Liver (tissue), 9 donors: ENCODE results near the gene DLL4. TPM values are rescaled to one million over a fixed set of nuclear protein-coding genes. Genes with fewer than 3 reads are reported as not detected.

ENCODE experiments used
- DNase-seq: peaks from one replicate; pipeline ENCODE4 v3.0.0-alpha.2; 2017; ENCODE audit warnings: low spot score
- H3K27ac ChIP-seq, 2 donors: one replicate each; pipeline ENCODE4 v1.7.0; 2013; ENCODE audit warnings: inconsistent platforms in 2 of 2, low read length in 2 of 2, control low read depth in 1 of 2, low read depth in 1 of 2, mild to moderate bottlenecking in 1 of 2
- H3K27me3 ChIP-seq, 4 donors: one replicate each; pipeline versions ENCODE4 v1.6.1 to v1.7.0; 2013; ENCODE audit warnings: low read length in 3 of 4, inconsistent platforms in 1 of 4, mild to moderate bottlenecking in 1 of 4, moderate library complexity in 1 of 4; ENCODE audit not compliant: control insufficient read depth in 4 of 4, insufficient read depth in 4 of 4
- H3K36me3 ChIP-seq, 4 donors: one replicate each; pipeline versions ENCODE4 v1.6.1 to v1.7.0; 2013; ENCODE audit warnings: low read length in 3 of 4, mild to moderate bottlenecking in 3 of 4, low read depth in 1 of 4, moderate library complexity in 1 of 4; ENCODE audit not compliant: control insufficient read depth in 4 of 4, insufficient read depth in 3 of 4
- H3K4me1 ChIP-seq, 4 donors: one replicate each; pipeline versions ENCODE4 v1.6.1 to v1.7.0; 2013; ENCODE audit warnings: low read length in 3 of 4, mild to moderate bottlenecking in 3 of 4, moderate library complexity in 1 of 4; ENCODE audit not compliant: control insufficient read depth in 4 of 4, insufficient read depth in 4 of 4
- H3K4me3 ChIP-seq, 3 donors: one replicate each; pipeline versions ENCODE4 v1.6.1 to v1.7.0; 2013; ENCODE audit warnings: low read length in 3 of 3, control low read depth in 1 of 3, low read depth in 1 of 3, mild to moderate bottlenecking in 1 of 3
- H3K9ac ChIP-seq, 2 donors: one replicate each; pipeline ENCODE4 v1.7.0; 2013; ENCODE audit warnings: low read length in 2 of 2, mild to moderate bottlenecking in 2 of 2, moderate library complexity in 2 of 2, control low read depth in 1 of 2, low read depth in 1 of 2
- H3K9me3 ChIP-seq, 4 donors: one replicate each; pipeline versions ENCODE4 v1.6.1 to v1.7.0; 2013; ENCODE audit warnings: low read length in 3 of 4; ENCODE audit not compliant: control insufficient read depth in 4 of 4
- EGR1 ChIP-seq, 2 donors: IDR thresholded peaks; 2 replicates each; pipeline ENCODE4 v1.6.1; 2016 to 2018; ENCODE audit warnings: antibody characterized with exemption in 2 of 2, low read depth in 2 of 2
- FOXA1 ChIP-seq: IDR thresholded peaks from 2 replicates; pipeline ENCODE4 v1.6.1; 2016; ENCODE audit warnings: antibody characterized with exemption
- FOXA2 ChIP-seq: IDR thresholded peaks from 2 replicates; pipeline ENCODE4 v1.6.1; 2016; ENCODE audit warnings: antibody characterized with exemption
- GABPA ChIP-seq, 2 donors: IDR thresholded peaks in 1 of 2; conservative IDR thresholded peaks in 1 of 2; 2 replicates each; pipeline ENCODE4 v1.6.1; 2016; ENCODE audit warnings: antibody characterized with exemption in 2 of 2, mild to moderate bottlenecking in 1 of 2, moderate library complexity in 1 of 2
- HNF4A ChIP-seq, 2 donors: conservative IDR thresholded peaks; 2 replicates each; pipeline ENCODE4 v1.6.1; 2016; ENCODE audit warnings: antibody characterized with exemption in 2 of 2, mild to moderate bottlenecking in 2 of 2
- HNF4G ChIP-seq: IDR thresholded peaks from 2 replicates; pipeline ENCODE4 v1.6.1; 2016; ENCODE audit warnings: antibody characterized with exemption
- JUND ChIP-seq, 2 donors: IDR thresholded peaks; 2 replicates each; pipeline ENCODE4 v1.6.1; 2016; ENCODE audit warnings: antibody characterized with exemption in 2 of 2
- NR2F2 ChIP-seq: IDR thresholded peaks from 2 replicates; pipeline ENCODE4 v1.6.1; 2016; ENCODE audit warnings: antibody characterized with exemption
- RAD21 ChIP-seq, 2 donors: IDR thresholded peaks; 2 replicates each; pipeline ENCODE4 v1.6.1; 2016; ENCODE audit warnings: antibody characterized with exemption in 2 of 2, mild to moderate bottlenecking in 2 of 2
- RXRA ChIP-seq, 2 donors: IDR thresholded peaks; 2 replicates each; pipeline ENCODE4 v1.6.1; 2017 to 2018; ENCODE audit warnings: antibody characterized with exemption in 2 of 2, mild to moderate bottlenecking in 1 of 2
- SP1 ChIP-seq: IDR thresholded peaks from 2 replicates; pipeline ENCODE4 v1.6.1; 2018; ENCODE audit warnings: antibody characterized with exemption, mild to moderate bottlenecking
- TAF1 ChIP-seq: conservative IDR thresholded peaks from 2 replicates; pipeline ENCODE4 v1.6.1; 2016; ENCODE audit warnings: antibody characterized with exemption, mild to moderate bottlenecking
- YY1 ChIP-seq: IDR thresholded peaks from 2 replicates; pipeline ENCODE4 v1.6.1; 2016; ENCODE audit warnings: antibody characterized with exemption, mild to moderate bottlenecking
- WGBS: extraction: QIAGEN DNeasy Blood & Tissue Kit; methylation state at CpG from one replicate; pipeline ENCODE4 v1.1.7; 2013; 5-methylcytosine and 5-hydroxymethylcytosine counted together
- polyA plus RNA-seq, 2 donors: library from polyadenylated mRNA; stranded (reverse) in 1 of 2; unstranded in 1 of 2; fragments of 200-250 nt in 1 of 2; fragments of >200 nt in 1 of 2; fragmentation: Nextera tagmentation in 1 of 2; extraction: Ambion mirVana in 1 of 2; gene quantifications; one replicate each; pipeline versions ENCODE4 v1.2.1 to v1.2.3, GENCODE V29; 2013 to 2015
- total RNA-seq, 2 donors: library from RNA; depleted of rRNA; stranded (reverse); fragments of >200 nt; gene quantifications; one replicate each; pipeline ENCODE4 v1.2.3, GENCODE V29; 2014
- TF ChIP-seq, protein P1 (sequence below): IDR thresholded peaks from 2 replicates; pipeline ENCODE4 v1.6.1; 2016; ENCODE audit warnings: antibody characterized with exemption
- TF ChIP-seq, protein P2 (sequence below): IDR thresholded peaks from 2 replicates; pipeline ENCODE4 v1.6.1; 2016; ENCODE audit warnings: antibody characterized with exemption
- TF ChIP-seq, protein P3 (sequence below): fragments of 150-350 bp; IDR thresholded peaks from 2 replicates; pipeline ENCODE4 v1.5.1; 2017; ENCODE audit warnings: improper control_type of control experiment, low read depth, low read length; ENCODE audit not compliant: missing input control
- TF ChIP-seq, protein P4 (sequence below): IDR thresholded peaks from 2 replicates; pipeline ENCODE4 v1.6.1; 2016; ENCODE audit warnings: antibody characterized with exemption, mild to moderate bottlenecking
- TF ChIP-seq, protein P5 (sequence below): IDR thresholded peaks from 2 replicates; pipeline ENCODE4 v1.6.1; 2016; ENCODE audit warnings: antibody characterized with exemption
- donor health status: healthy.
- donor health status: healthy.
- donor health status: healthy.
- donor health status: healthy.
- donor health status: healthy.

The DLL4 gene
- total and polyA plus RNA-seq, 4 donors, result 2.1 to 3.8 (median 3.0) TPM

DNA sequence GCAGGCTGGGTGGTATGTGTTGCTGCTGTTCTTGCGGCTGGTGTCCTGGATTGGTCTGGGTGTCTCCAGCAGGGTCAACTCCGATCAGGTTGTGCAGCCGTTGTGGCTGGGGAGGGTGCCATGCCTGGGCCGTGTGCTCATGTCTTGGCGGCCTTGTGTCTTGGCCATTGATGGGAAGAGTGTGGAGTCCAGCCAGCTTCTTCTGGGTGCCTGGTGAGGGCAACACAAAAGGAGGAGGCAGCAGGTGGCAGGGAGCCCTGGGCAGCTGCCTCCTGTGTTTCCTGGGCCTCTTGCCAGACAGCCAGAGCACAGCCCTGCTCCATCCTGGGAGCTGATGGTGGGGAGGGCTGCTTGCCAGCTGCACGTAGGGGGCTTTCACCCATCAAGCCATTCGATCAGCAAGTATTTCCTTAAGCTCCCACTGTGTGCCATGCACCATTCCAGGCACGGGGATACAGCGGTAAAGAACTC lies 28.5 kb downstream of the DLL4 start:
- 84% methylated on average over 9 of the region's 9 CpGs for WGBS
- no peaks in the 10 kb centered on the region for H3K36me3 ChIP-seq
- DNase-seq, result no peak
- no peaks in the 10 kb centered on the region for H3K27me3 ChIP-seq
- TF ChIP-seq, protein P1, sequence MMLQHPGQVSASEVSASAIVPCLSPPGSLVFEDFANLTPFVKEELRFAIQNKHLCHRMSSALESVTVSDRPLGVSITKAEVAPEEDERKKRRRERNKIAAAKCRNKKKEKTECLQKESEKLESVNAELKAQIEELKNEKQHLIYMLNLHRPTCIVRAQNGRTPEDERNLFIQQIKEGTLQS, result no peak
- TF ChIP-seq, protein P2, sequence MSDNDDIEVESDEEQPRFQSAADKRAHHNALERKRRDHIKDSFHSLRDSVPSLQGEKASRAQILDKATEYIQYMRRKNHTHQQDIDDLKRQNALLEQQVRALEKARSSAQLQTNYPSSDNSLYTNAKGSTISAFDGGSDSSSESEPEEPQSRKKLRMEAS, result no peak
- no peak for TF ChIP-seq FOXA1
- TF ChIP-seq HNF4G, result no peak
- TF ChIP-seq, protein P3, sequence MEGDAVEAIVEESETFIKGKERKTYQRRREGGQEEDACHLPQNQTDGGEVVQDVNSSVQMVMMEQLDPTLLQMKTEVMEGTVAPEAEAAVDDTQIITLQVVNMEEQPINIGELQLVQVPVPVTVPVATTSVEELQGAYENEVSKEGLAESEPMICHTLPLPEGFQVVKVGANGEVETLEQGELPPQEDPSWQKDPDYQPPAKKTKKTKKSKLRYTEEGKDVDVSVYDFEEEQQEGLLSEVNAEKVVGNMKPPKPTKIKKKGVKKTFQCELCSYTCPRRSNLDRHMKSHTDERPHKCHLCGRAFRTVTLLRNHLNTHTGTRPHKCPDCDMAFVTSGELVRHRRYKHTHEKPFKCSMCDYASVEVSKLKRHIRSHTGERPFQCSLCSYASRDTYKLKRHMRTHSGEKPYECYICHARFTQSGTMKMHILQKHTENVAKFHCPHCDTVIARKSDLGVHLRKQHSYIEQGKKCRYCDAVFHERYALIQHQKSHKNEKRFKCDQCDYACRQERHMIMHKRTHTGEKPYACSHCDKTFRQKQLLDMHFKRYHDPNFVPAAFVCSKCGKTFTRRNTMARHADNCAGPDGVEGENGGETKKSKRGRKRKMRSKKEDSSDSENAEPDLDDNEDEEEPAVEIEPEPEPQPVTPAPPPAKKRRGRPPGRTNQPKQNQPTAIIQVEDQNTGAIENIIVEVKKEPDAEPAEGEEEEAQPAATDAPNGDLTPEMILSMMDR, result no peak
- no peak for TF ChIP-seq FOXA2
- TF ChIP-seq TAF1, result no peak
- TF ChIP-seq EGR1 (IDR thresholded peaks at IDR 0.05; ENCODE audit: low read depth in 2 of 2), result no peak
- TF ChIP-seq GABPA (IDR thresholded peaks at IDR 0.05 in 1 of 2, conservative IDR thresholded peaks at IDR 0.05 in 1 of 2), result no peak
- no peak for TF ChIP-seq RAD21 (IDR thresholded peaks at IDR 0.05)
- TF ChIP-seq, protein P4, sequence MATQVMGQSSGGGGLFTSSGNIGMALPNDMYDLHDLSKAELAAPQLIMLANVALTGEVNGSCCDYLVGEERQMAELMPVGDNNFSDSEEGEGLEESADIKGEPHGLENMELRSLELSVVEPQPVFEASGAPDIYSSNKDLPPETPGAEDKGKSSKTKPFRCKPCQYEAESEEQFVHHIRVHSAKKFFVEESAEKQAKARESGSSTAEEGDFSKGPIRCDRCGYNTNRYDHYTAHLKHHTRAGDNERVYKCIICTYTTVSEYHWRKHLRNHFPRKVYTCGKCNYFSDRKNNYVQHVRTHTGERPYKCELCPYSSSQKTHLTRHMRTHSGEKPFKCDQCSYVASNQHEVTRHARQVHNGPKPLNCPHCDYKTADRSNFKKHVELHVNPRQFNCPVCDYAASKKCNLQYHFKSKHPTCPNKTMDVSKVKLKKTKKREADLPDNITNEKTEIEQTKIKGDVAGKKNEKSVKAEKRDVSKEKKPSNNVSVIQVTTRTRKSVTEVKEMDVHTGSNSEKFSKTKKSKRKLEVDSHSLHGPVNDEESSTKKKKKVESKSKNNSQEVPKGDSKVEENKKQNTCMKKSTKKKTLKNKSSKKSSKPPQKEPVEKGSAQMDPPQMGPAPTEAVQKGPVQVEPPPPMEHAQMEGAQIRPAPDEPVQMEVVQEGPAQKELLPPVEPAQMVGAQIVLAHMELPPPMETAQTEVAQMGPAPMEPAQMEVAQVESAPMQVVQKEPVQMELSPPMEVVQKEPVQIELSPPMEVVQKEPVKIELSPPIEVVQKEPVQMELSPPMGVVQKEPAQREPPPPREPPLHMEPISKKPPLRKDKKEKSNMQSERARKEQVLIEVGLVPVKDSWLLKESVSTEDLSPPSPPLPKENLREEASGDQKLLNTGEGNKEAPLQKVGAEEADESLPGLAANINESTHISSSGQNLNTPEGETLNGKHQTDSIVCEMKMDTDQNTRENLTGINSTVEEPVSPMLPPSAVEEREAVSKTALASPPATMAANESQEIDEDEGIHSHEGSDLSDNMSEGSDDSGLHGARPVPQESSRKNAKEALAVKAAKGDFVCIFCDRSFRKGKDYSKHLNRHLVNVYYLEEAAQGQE, result no peak
- no peak for TF ChIP-seq NR2F2
- TF ChIP-seq HNF4A (conservative IDR thresholded peaks at IDR 0.05), result no peak
- TF ChIP-seq SP1, result no peak
- no peak for TF ChIP-seq JUND (IDR thresholded peaks at IDR 0.05)
- TF ChIP-seq RXRA (IDR thresholded peaks at IDR 0.05), result no peak
- no peak for TF ChIP-seq YY1
- TF ChIP-seq, protein P5, sequence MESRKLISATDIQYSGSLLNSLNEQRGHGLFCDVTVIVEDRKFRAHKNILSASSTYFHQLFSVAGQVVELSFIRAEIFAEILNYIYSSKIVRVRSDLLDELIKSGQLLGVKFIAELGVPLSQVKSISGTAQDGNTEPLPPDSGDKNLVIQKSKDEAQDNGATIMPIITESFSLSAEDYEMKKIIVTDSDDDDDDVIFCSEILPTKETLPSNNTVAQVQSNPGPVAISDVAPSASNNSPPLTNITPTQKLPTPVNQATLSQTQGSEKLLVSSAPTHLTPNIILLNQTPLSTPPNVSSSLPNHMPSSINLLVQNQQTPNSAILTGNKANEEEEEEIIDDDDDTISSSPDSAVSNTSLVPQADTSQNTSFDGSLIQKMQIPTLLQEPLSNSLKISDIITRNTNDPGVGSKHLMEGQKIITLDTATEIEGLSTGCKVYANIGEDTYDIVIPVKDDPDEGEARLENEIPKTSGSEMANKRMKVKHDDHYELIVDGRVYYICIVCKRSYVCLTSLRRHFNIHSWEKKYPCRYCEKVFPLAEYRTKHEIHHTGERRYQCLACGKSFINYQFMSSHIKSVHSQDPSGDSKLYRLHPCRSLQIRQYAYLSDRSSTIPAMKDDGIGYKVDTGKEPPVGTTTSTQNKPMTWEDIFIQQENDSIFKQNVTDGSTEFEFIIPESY, result no peak
- H3K9me3 ChIP-seq, result no peaks in the 10 kb centered on the region
- H3K27ac ChIP-seq, result no peak overlapping the region
- no peak overlapping the region for H3K9ac ChIP-seq
- H3K4me3 ChIP-seq, result no peak overlapping the region
- peaks cover under 1 to 16% (median 11%) of the 10 kb centered on the region in 4 donors for H3K4me1 ChIP-seq
